ENCODE results near the gene DPP7. TPM values are rescaled to one million over a fixed set of nuclear protein-coding genes. Genes with fewer than 3 reads are reported as not detected.
"Not testable (repeated sequence)": the region's sequence is repeated elsewhere in the genome, so short reads cannot be mapped to it uniquely, and the experiment has no call there.

DPP7 gene
- polyA plus RNA-seq, 3 donors from 2014 or later: 136 to 176 (median 168) TPM

DNA sequence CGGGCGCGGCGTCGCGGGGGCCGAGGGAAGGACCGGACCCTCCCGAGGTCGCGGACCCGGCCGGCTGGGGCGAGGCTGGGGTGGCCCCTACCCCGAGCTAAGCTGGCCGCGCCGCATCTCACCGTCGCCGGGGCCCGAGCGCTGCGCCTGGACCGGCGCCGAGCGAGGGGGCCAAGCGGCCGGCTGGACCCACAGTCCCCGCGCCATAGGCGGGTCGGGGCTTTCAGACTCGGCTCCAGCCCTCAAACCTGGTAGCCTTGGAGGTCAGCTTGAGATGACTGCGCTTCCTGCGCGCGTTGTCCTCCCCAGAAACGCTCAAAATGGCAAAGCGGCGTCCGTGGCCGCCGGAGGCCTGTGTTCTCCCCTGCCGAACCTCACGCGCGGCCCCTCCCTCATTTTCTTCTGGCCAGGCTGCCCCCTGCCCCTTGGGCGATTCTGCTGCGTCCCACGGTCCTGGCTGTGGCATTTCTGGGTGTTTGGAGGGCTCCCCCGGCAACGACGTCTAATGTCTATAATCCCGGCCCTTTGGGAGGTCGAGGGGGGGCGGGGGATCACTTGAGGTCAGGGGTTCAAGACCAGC, 15.7 kb upstream of the DPP7 start:
- DNase-seq: no peak
- Mint-ChIP-seq H3K4me3 (peak overlapping the region; percentile 74 to 84 (median 80)), H3K9me3 (peaks cover 0 to 2% (median 0%) of the 10 kb centered on the region in 6 donors), H3K27me3 (ENCODE audit: low read depth in 3 of 3) (peaks cover 11 to 20% (median 11%) of the 10 kb centered on the region in 3 donors), H3K36me3 (no peaks in the 10 kb centered on the region), H3K27ac (peak overlapping the region in 3 of 6 donors; percentile 57 to 83 (median 71)), H3K4me1 (peaks cover 30 to 31% of the 10 kb centered on the region in 2 donors)

GRCh38 chr9:137129456-137130175, 15.1 kb upstream of the DPP7 start:
- Mint-ChIP-seq H3K4me1 (peaks cover 30 to 31% of the 10 kb centered on the region in 2 donors), H3K36me3 (no peaks in the 10 kb centered on the region), H3K27ac (peak overlapping the region; percentile 67 to 83 (median 75)), H3K9me3 (peaks cover 0 to 2% (median 0%) of the 10 kb centered on the region in 6 donors), H3K4me3 (peak overlapping the region; percentile 85 to 92 (median 87)), H3K27me3 (ENCODE audit: low read depth in 3 of 3) (peaks cover 11 to 20% (median 11%) of the 10 kb centered on the region in 3 donors)
- peak; percentile 86 to 88 (median 88) for DNase-seq

- Mint-ChIP-seq H3K4me3 (peak overlapping the region; percentile 81 to 95 (median 86)), H3K27me3 (ENCODE audit: low read depth in 3 of 3) (peaks cover 11 to 20% (median 11%) of the 10 kb centered on the region in 3 donors), H3K4me1 (peaks cover 30 to 31% of the 10 kb centered on the region in 2 donors), H3K36me3 (no peaks in the 10 kb centered on the region), H3K9me3 (peaks cover 0 to 2% (median 0%) of the 10 kb centered on the region in 6 donors), H3K27ac (peak overlapping the region; percentile 70 to 90 (median 80))
- DNase-seq: peak in 1 of 3 donors; percentile 15
These were observed 14.4 kb upstream of the DPP7 start for GRCh38 chr9:137128862-137129455.

- H3K4me1 Mint-ChIP-seq: peaks cover 30 to 31% of the 10 kb centered on the region in 2 donors
- H3K27me3 Mint-ChIP-seq (ENCODE audit: low read depth in 3 of 3): peaks cover 11 to 22% (median 11%) of the 10 kb centered on the region in 3 donors
- peak overlapping the region; percentile 81 to 95 (median 86) for H3K4me3 Mint-ChIP-seq
- DNase-seq: no peak
- no peaks in the 10 kb centered on the region for H3K36me3 Mint-ChIP-seq
- H3K9me3 Mint-ChIP-seq: peaks cover 0 to 2% (median 0%) of the 10 kb centered on the region in 6 donors
- peak overlapping the region; percentile 70 to 97 (median 82) for H3K27ac Mint-ChIP-seq
These were observed 13.8 kb upstream of the DPP7 start for GRCh38 chr9:137128158-137128861.

DNA sequence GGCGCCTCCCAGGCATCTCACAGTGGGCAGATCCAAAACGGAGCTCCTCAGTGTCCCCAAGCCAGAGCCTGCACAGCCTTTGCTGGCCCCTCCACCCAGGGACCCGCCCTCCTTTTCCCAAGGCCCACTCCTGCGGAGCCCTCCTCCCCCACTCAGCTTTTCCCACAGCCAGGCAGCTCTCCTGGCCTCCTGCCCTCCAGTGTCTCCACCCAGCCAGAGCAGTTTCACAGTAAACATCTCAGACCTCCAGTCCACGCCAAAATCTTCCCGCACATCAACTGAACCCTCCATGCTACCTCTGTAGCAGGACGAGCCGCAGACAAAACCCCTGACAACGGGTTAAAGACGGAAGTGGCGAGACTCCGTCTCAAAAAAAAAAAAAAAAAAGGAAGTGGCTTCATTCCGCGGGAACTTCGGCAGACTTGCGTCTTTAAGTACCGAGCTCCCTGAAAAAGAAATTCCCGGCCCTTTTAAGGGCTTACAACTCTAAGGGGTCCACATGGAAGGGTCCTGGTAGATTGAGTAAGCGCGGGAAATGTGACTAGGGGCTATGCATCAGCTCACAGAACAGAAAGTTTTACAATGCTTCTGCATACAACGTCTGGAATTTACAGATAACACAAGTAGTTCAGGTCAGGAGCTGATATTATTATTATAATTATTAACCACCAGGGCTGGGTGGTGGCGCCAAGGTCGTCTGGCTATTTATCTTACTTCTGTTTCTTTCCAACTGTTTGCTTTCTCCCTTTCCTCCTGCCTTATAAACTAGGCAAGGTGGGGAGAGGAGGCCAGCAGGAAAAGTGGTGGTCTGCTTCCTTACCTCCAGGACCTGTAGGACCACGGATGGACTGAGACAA, 13.0 kb upstream of the DPP7 start:
- H3K36me3 Mint-ChIP-seq: no peaks in the 10 kb centered on the region
- peak; percentile 32 to 36 (median 35) for DNase-seq
- peaks cover 30 to 31% of the 10 kb centered on the region in 2 donors for H3K4me1 Mint-ChIP-seq
- H3K9me3 Mint-ChIP-seq: peaks cover 0 to 2% (median 0%) of the 10 kb centered on the region in 6 donors
- H3K4me3 Mint-ChIP-seq: peak overlapping the region; percentile 81 to 95 (median 86)
- peaks cover 8 to 20% (median 11%) of the 10 kb centered on the region in 3 donors for H3K27me3 Mint-ChIP-seq (ENCODE audit: low read depth in 3 of 3)
- H3K27ac Mint-ChIP-seq: peak overlapping the region; percentile 89 to 98 (median 96)

GRCh38 chr9:137126786-137127185, 12.3 kb upstream of the DPP7 start:
- no peak for DNase-seq
- Mint-ChIP-seq H3K4me1 (peaks cover 31 to 32% of the 10 kb centered on the region in 2 donors), H3K36me3 (no peaks in the 10 kb centered on the region), H3K27ac (peak overlapping the region; percentile 89 to 98 (median 96)), H3K27me3 (ENCODE audit: low read depth in 3 of 3) (peaks cover 6 to 20% (median 11%) of the 10 kb centered on the region in 3 donors), H3K4me3 (peak overlapping the region; percentile 25 to 95 (median 86)), H3K9me3 (peaks cover 0 to 2% (median 0%) of the 10 kb centered on the region in 6 donors)

GRCh38 chr9:137123952-137124462, 9.5 kb upstream of the DPP7 start:
- not testable (repeated sequence) for H3K9me3 Mint-ChIP-seq, H3K27ac Mint-ChIP-seq, H3K4me3 Mint-ChIP-seq, H3K36me3 Mint-ChIP-seq, DNase-seq
- Mint-ChIP-seq H3K27me3 (ENCODE audit: low read depth in 3 of 3) (peaks cover 8 to 16% (median 9%) of the 10 kb centered on the region in 3 donors), H3K4me1 (peaks cover 26 to 31% of the 10 kb centered on the region in 2 donors)

GRCh38 chr9:137123468-137123837, 8.9 kb upstream of the DPP7 start:
- no peak for DNase-seq
- no peaks in the 10 kb centered on the region for H3K36me3 Mint-ChIP-seq
- H3K9me3 Mint-ChIP-seq: no peaks in the 10 kb centered on the region
- no peak overlapping the region for H3K4me3 Mint-ChIP-seq
- H3K27ac Mint-ChIP-seq: no peak overlapping the region
- peaks cover 5 to 13% (median 8%) of the 10 kb centered on the region in 3 donors for H3K27me3 Mint-ChIP-seq (ENCODE audit: low read depth in 3 of 3)
- H3K4me1 Mint-ChIP-seq: peaks cover 21 to 26% of the 10 kb centered on the region in 2 donors

DNA sequence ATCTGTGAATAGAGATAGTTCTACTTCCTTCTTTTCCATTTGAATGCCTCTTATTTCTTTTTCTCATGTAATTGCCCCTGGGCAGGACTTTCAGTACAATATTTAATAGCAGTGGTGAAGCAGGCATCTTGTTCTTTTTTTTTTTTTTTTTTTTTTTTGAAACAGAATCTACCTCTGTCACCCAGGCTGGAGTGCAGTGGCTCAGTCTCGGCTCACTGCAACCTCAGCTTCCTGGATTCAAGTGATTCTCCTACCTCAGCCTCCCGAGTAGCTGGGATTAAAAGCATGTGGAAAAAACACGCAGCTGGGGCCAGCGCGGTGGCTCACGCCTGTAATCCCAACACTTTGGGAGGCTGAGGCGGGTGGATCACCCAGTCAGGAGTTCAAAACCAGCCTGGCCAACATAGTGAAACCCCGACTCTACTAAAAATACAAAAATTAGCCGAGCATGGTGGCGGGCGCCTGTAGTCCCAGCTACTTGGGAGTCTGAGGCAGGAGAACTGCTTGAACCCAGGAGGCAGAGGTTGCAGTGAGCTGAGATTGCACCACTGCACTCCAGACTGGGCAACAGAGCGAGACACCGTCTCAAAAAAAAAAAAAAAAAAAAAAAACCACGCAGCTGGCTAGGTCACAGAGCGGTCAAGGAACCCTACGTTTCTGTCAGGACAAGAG, 8.4 kb upstream of the DPP7 start:
- H3K9me3 Mint-ChIP-seq; DNase-seq; H3K27me3 Mint-ChIP-seq (ENCODE audit: low read depth in 3 of 3); H3K27ac Mint-ChIP-seq; H3K36me3 Mint-ChIP-seq; H3K4me3 Mint-ChIP-seq: not testable (repeated sequence)
- peaks cover 16 to 21% of the 10 kb centered on the region in 2 donors for H3K4me1 Mint-ChIP-seq

DNA sequence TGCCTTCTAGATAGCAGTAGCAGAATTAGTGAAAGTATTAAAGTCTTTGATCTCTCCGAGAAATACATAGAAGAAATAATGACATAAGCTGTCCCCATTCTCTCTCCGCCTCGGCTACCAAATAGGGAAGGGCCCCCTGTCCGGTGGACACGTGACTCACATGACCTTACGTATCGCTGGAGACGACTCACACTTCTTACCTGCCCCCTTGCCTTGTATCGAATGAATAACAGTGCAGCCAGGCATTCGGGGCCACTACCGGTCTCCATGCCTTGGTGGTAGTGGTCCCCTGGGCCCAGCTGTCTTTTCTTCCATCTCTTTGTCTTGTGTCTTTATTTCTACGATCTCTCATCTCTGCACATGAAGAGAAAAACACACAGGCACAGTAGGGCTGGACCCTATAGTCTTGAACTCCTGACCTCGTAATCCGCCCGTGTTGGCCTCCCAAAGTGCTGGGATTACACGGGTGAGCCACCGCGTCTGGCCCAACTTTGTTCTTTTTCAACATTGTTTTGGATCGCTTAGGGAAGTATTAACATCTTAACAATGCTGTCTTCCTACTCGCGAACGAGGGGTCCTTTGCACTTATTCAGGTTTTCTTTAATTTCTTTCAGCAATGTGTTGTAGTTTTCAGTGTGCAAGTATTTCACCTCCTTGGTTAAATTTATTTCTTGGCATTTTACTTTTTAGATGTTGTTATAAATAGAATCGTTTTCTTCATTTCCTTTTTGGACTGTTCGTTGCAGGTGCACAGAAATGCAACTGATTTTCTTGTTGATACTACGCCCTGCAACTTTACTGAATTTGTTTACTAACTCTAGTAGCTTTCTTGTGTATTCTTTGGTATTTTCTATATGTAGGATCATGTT, 7.6 kb upstream of the DPP7 start:
- not testable (repeated sequence) for H3K27me3 Mint-ChIP-seq (ENCODE audit: low read depth in 3 of 3); H3K4me3 Mint-ChIP-seq; H3K27ac Mint-ChIP-seq; H3K36me3 Mint-ChIP-seq; DNase-seq; H3K9me3 Mint-ChIP-seq
- H3K4me1 Mint-ChIP-seq: peaks cover 8 to 13% of the 10 kb centered on the region in 2 donors

DNA sequence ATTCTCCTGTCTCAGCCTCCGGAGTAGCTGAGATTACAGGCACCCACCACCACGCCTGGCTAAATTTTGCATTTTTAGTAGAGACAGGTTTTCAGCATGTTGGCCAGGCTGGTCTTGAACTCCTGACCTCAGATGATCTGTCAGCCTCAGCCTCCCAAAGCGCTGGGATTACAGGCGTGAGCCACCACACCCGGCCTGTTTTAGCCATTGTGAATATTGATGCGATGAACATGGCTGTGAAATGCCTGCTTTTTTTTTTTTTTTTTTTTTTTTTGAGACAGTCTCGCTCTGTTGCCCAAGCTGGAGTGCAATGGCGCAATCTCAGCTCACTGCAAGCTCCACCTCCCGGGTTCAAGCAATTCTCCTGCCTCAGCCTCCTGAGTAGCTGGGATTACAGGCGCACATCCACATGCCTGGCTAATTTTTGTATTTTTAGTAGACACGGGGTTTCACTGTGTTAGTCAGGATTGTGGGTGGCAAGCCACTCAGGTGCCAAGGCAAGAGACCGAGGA, 3.6 kb upstream of the DPP7 start:
- DNase-seq; H3K27me3 Mint-ChIP-seq (ENCODE audit: low read depth in 3 of 3); H3K36me3 Mint-ChIP-seq; H3K27ac Mint-ChIP-seq; H3K4me3 Mint-ChIP-seq; H3K9me3 Mint-ChIP-seq; H3K4me1 Mint-ChIP-seq: not testable (repeated sequence)

Data from immature natural killer cell (primary cell).